ENCODE measurements around the gene ATP6V0A4.
"Not testable (repeated sequence)": the region's sequence is repeated elsewhere in the genome, so short reads cannot be mapped to it uniquely, and the experiment has no call there.

ATP6V0A4 gene

GRCh38 chr7:138801256-138801655 is 3.3 kb upstream of the ATP6V0A4 start:
- no peak for DNase-seq

GRCh38 chr7:138799336-138800000 is 1.5 kb upstream of the ATP6V0A4 start:
- DNase-seq, result no peak

- DNase-seq, result no peak
These were observed 840 bp upstream of the ATP6V0A4 start for GRCh38 chr7:138798836-138799235.

GRCh38 chr7:138797046-138797445 is 950 bp downstream of the ATP6V0A4 start:
- not testable (repeated sequence) for DNase-seq

GRCh38 chr7:138796038-138796615 is 1.9 kb downstream of the ATP6V0A4 start:
- DNase-seq, result no peak

GRCh38 chr7:138785587-138786437 is 12.2 kb downstream of the ATP6V0A4 start:
- no peak for DNase-seq

- DNase-seq, result no peak
These were observed 13.3 kb downstream of the ATP6V0A4 start for GRCh38 chr7:138784692-138785091.

- no peak for DNase-seq
These were observed 17.0 kb downstream of the ATP6V0A4 start for GRCh38 chr7:138781004-138781403.

- DNase-seq, result no peak
These were observed 21.7 kb downstream of the ATP6V0A4 start for GRCh38 chr7:138776166-138776833.

- no peak for DNase-seq
These were observed 24.2 kb downstream of the ATP6V0A4 start for GRCh38 chr7:138773817-138774216.

GRCh38 chr7:138773176-138773575 is 24.8 kb downstream of the ATP6V0A4 start:
- DNase-seq, result no peak

GRCh38 chr7:138770904-138771303 is 27.1 kb downstream of the ATP6V0A4 start:
- no peak for DNase-seq

- DNase-seq, result peak; percentile 6
These were observed 29.8 kb downstream of the ATP6V0A4 start for GRCh38 chr7:138768241-138768640.

GRCh38 chr7:138756591-138757242 is 41.3 kb downstream of the ATP6V0A4 start:
- no peak for DNase-seq

GRCh38 chr7:138755842-138756590 is 42.0 kb downstream of the ATP6V0A4 start:
- no peak for DNase-seq

GRCh38 chr7:138755331-138755747 is 42.7 kb downstream of the ATP6V0A4 start:
- no peak for DNase-seq

- no peak for DNase-seq
These were observed 44.4 kb downstream of the ATP6V0A4 start for GRCh38 chr7:138753610-138754009.

GRCh38 chr7:138753150-138753518 is 44.9 kb downstream of the ATP6V0A4 start:
- DNase-seq, result no peak

- DNase-seq, result peak; percentile 96
These were observed 45.4 kb downstream of the ATP6V0A4 start for GRCh38 chr7:138752518-138753149.

GRCh38 chr7:138750901-138751464 is 47.0 kb downstream of the ATP6V0A4 start:
- no peak for DNase-seq

- no peak for DNase-seq
These were observed 47.5 kb downstream of the ATP6V0A4 start for GRCh38 chr7:138750473-138750872.
